Stimulated activated naive CD4-positive, alpha-beta T cell treated with Interleukin-2 at 50 U/mL for 16 hours (primary cell): ENCODE results near the gene WBP2.
"Not testable (repeated sequence)": the region's sequence is repeated elsewhere in the genome, so short reads cannot be mapped to it uniquely, and the experiment has no call there.

ENCODE experiments used
- DNase-seq: peaks from one replicate; lab custom pipeline; 2025; lab: John Stamatoyannopoulos, UW

The WBP2 gene

DNA sequence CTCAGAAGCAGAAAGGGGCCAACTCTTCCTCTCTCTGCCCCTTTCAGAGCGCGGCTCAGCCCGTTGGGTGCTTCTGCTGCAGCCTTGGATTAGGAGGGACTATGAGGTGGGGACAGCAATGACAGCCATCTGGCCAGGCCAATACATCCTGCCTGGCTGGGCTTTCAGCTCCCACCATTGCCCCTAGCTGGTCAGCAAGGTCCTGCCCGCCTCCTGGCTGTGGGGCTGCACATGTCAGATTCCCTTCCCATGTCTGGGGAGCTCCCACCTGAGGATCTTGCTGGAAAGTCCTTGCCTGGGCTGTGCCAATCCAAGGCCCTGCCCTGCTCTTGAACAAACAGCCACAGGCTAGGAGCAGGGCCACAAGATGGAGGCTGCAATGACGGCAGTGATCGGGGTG, 33.3 kb upstream of the WBP2 start:
- no peak for DNase-seq

DNA sequence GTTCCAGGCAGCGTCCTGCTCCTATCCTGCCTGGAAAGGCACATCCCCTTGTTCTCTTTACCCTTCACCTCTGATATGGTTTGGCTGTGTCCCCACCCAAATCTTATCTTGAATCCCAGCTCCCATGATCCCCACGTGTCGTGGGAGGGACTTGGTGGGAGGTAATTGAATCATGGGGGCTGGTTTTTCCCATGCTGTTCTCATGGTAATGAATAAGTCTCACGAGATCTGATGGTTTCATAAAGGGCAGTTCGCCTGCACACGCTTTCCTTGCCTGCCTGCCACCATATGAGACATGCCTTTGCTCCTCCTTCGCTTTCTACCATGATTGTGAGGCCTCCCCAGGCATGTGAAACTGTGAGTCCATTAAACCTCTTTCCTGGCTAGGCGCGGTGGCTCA, 30.7 kb upstream of the WBP2 start:
- not testable (repeated sequence) for DNase-seq

DNA sequence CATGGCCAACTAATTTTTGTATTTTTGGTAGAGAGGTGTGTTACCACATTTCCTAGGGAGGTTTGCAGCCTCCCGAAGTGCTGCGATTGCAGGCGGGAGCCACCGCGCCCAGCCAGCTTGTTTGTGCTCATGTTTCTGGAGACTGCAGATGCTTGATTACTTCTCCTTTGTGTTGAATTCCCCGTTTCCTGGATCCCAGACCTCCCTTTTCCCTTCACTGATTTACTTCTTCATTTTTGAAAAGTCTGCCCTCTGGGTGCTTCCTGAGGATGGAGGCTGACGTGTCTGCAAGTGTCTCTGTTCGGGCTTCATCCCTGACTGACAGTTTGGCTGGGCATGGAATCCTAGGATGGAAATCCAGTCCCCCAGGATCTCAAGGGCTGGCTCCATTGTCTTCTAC, 30.3 kb upstream of the WBP2 start:
- no peak for DNase-seq

DNA sequence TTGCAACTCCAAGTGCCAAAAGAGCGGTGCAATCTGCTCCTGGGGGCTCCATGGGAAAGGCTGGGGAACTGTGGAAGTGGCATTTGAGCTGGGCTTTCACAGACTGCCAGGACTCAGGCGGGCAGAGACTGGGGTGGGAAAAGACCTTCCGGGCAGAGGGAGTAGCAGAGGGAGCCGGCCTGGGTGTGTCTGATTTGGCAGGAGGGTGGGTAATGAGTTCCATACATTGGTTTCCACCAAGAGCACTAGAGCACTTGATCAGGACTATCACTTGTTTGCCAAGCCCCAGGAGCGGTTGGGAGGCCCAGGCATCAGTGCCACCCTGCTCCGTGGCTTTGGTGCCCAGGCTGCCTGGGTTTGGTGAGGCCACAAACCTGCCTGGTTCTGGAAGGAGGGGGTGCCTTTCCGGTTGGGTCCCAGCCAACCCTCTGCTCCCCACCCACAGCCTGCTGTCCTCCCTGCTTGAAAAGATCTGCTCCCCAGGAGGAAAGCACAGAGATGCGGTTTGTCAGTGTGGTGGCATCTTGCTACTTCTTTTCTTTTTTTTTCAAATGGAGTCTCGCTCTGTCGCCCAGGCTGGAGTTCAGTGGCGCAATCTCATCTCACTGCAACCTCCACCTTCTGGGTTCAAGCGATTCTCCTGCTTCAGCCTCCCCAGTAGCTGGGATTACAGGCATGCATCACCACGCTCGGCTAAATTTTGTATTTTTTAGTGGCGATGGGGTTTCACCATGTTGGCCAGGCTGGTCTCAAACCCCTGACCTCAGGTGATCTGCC, 26.7 kb upstream of the WBP2 start:
- DNase-seq = no peak

DNA sequence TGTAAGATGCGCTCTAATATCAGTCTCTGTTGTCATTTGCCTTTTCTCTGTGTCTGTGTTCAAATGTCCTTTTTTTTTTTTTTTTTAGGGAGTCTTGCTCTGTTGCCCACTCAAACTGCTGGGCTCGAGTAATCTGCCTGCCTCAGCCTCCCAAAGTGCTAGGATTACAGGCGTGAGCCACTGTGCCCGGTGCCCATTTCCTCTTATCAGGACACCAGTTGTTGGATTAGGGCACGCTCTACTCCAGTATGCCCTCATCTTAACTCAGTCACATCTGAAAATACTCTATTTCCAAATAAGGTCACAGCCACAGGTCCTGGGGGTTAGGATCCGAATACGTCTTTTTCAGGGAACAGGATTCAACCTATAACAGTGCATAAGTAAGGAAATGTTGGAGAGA, 25.1 kb upstream of the WBP2 start:
- DNase-seq = no peak

DNA sequence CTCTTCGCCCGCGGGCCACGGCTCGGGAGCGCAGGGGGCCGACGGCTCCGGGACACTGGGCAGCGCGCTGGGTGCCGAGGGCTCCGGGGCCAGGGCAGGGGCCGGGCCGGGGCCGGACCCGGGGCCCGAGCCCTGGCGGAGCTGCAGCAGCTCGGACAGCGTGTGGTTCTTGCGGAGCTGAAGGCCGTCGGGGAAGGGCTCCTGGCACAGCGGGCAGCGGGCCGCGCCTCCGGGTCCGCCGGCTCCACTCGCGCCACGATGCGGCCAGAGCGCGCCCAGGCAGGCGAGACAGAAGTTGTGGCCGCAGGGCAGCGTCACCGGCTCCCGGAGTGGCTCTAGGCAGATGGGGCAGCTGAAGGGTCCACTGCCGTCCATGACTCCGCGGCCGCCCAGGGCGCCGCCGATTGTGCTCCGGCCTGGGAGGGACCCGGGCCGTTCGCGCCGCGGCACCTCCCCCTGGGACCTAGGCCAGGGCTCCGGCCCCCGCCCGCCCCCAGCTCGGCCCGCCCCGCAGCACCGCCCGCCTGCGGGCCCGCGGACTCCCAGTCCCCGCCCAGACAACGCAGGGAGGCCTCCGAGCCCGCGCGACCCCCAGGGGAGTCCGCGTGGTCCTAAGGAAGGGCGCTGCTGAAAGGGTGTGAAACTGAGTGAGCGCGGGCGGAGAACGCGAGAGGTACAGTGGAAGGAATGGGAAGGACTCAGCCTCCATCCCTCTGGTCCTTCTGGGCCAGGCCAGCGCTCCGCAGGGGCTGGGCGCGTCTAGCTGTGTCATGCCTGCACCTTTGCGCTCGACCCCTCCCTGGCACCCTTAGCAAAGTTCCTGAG, 23.3 kb upstream of the WBP2 start, which contains the start of gene TRIM47:
TRIM47 (minus strand) TSS at position 408 of the 825 bp plus-strand sequence; CDS start at position 375, 33 bp downstream.
- no peak for DNase-seq

DNA sequence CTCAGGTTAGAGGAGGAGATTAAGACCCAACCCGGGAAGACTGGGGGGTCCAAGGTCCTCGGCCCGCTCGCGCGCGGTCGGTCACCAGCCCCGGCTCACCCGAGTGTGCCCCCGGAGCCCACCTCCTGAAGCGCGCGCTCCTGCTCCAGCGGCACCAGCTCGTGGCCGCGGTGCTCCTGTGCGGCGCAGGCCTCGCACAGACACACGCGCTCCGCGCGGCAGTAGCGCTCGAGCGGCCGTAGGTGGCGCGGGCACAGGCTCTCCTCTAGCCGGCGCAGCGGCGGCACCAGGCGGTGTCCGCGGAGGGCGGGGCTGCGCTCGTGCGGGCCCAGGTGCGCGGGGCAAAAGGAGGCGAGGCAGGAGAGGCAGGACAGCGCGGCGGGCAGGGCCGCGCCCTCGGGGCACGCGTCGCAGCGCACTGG, 22.6 kb upstream of the WBP2 start:
- DNase-seq = peak; percentile 69

DNA sequence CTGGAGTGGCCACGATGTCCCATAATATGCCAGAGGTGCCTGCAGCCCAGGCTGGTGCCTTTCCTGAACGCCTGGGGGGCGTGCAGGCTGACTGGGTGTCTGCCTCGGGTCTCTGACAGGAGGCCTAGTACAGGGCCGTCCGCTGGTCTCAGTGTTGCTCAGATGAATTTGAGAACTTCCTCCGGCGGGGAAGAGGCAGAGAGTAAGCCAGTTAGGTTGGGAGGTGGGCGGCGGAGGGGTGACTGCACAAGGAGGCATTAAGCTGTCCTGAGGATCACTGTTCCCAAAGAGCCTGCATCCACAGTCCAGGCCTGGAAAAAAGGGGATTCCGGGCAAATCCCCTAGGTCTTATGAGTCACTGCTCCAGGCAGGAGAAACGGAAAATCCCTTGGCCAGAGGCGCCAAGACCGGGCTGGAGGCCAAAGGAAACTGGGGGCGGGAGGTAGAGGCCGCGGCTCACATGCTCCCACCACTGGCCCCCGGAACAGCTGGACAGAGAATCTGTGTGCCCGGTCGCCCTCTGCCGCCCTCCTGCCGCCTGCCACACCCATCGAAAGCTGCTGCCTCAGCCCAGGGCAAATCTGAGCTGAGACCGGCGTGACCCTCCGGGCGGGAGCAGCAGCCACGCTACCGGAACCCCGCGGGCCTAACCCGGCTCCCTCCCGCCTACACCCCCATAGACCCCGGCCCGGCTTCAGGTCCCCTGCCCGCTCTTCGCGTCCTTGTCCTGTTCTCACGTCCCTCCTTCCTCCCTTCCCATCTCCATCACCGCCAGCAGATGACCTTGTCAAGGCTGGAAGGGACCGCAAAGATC, 22.0 kb upstream of the WBP2 start:
- peak; percentile 24 for DNase-seq

DNA sequence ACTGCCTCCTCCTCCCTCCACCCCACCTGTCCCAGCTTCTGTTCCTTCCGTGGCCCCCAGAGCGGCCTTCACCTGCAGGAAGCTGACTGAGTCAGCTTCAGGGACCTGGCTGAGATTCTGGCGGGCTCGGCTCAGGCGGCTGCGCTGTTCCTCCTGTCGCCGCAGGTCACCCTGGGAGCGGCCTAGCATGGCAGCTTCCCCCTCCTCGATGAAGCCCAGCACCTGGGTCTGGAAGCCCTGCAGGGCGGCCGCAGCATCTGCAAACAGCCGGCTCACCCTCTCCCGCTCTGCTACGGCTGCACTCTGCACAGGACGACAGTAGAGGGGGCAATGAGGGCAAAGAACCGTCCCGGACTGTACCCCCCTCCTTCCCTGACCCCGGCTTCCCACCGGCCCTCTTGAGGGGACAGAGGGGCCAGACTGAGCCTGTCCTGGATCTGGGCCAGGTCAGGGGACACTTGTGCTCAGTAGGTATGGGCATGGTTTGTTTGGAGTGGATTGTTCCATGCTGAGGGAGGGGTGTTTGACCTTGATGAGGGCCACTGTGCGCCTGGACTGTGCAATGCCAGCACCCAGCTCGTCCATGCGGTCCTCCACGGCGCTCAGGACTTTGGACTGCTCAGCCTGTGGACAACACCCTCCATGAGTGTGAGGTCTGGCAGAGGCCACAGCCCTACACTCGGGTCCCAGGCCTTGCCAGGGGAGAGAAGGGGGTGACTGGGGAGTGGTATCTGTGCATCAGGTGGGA, 21.2 kb upstream of the WBP2 start:
- DNase-seq = peak; percentile 62

DNA sequence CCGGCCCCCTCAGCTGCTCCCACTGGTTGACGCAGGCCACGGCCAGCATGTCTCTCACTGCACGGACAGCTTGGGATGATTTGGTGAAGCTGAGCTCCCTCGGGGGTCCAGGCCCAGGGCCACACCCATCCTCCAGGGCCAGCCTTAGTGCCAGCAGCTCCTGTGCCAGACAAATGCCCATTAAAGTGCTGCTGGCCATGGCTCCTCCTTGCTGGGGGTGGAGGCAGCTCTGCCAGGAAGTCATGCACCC, 20.7 kb upstream of the WBP2 start:
- no peak for DNase-seq

DNA sequence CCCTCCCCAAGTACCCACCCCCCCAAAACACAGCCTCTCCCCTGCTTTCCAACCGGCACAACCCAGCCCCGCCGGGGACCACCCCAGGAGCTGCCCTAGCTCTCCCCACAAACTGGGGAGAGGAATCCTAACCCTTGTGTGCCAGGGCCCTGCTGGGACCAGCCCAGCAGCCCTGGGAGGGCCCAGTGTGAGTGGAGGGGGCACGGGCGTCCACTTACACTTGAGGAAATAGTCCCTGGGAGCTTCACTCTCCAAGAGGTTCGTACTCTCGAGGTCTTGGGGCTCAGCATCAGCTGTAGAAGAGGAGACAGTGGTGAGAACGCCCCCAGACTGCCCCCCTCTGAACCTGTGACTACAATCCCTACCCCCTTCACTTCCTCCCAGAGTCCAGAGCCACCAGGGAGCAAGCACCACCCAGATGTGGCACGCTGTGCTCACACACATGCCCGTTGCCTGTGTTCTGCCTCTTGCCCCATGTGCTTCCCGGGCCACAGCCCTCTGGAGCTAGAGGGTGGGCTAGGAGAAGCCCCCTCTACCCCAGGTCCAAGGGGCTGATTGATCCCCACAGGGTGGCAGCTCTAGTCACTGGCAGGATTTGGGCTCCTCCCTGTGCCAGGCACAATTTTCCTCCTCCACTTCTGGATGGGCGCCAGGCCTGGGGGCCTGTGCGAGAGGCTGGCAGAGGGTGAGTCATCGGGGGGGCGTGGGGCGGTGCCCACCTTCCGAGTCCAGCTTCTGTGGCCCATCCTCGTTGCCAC, 20.2 kb upstream of the WBP2 start:
- no peak for DNase-seq

DNA sequence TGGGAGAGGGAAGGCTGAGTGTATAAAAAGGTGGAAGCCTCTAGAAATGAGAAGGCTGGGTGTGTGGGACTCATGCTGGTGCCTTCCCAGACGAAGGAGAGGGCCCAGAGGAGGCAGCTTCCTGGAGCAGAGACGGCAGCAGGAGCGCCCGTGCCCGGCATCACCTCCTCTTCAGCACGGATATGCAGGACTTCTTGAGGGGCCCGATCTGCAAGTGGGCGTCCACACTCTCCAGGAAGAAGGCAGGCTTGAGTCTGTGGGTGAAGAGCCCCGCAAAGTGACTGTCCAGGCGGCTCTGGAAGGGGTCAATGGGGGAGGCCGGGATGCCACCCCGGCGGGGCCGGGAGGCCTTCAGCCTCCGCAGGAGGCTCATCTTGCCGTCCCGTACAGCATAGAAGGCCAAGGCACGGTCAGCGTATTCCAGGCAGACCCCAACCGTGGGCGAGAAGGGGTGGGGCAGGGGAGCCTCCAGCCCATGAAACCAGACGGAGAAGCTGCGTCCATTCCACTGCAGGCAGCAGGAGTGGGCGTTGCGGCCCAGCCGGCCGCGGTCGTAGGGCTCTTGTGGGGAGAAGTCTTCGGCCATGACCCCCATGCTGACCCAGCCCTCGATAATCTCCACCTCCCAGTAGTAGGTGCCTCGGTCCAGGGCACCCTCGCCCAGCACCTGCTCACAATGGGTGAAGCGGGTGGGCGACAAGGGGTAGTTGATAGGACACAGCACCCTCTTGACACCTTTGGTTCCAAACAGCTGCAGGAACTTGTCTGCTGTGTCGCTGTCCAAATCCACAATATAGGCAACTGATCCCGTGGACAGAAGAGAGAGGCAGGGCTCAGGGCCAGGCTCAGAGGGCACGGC, 19.4 kb upstream of the WBP2 start:
- no peak for DNase-seq

DNA sequence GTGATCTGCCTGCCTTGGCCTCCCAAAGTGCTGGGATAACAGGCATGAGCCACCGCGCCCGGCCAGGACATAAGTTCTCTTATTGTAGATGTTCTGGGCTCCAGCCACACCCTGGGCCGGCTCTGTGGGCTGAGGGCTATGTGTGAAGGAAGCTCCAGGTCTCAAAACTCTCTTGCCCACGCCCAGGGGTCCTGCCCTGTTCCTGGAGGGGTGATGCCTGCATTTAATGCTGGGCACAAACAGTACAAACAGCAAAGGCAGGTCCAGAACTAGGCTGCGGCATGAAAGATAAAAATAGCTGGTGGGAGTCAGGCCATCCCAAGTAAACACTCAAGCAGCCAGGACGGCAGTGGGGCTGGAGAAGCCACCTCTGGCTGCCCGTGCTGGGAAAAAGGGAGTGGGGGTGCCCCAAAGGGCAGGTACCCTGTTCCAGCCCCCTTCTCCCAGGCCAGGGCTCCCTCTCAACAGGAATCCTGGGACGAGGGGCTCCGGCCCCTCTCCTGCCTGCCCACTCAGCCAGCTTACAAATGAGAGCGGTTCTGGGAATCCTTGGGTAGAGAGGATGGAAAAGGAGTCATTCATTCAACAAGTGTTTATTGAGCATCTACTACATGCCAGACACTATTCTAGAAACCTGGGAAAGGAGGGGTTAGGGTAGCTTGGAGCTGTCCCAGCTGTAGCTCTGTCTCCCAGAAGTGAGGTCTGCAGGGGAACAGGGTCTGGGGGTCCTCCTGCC, 18.6 kb upstream of the WBP2 start:
- no peak for DNase-seq

DNA sequence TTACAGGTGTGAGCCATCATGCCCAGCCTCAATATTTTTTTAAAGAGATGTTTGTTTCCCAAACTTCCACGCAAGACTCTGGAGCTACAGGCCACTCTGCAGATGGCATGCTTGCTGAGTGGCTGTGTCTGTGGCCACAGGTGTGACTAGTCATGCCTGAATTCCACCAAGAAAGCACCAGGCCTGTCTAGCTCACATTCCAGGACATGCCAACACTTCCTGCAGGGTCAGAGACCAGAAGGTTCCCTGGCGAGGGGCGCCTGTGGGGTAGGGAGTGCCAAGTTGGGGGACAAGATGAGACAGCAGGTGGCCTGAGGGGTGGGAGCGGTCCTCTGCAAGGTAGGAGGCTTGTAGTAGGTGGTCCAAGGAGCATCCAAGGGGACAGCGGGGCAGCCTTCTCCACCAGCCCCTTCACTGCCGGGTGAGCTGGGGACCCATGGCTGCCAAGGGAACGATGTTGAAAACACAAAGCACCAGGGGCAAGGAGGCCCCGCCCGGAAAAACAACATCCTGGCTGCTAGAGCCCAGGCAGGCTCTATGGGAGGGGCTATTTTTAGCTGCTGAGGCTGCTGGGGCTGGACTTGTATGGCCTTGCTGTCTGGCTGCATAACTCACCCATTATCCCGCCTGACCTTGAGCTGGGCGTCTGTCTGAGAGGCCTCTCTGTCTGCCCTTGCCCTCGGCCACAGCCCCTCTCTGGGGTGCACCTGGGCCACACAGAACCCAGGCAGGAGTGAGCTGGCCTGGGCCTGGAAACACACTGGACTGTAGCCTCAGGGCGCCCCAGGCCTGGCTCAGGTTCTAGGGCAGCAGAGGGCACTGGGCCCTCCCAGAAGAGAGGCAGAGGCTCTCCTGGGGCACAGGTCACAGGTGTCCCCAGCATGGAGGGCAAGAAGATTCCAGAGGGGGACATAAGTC, 17.6 kb upstream of the WBP2 start:
- peak; percentile 43 for DNase-seq

DNA sequence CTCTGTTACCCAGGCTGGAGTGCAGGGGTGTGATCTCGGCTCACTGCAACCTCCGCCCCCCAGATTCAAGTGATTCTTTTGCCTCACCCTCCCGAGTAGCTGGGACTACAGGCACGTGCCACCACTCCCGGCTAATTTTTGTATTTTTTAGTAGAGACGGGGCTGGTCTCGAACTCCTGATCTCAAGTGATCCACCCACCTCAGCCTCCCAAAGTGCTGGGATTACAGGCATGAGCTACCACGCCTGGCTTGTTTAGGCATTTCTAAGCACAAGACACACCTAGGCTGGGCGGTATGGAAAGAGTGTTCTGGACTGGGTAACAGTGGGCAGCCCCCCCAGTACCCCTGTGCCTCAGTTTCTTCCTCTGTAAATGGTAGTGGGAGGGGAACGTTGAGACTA, 15.1 kb upstream of the WBP2 start:
- not testable (repeated sequence) for DNase-seq

DNA sequence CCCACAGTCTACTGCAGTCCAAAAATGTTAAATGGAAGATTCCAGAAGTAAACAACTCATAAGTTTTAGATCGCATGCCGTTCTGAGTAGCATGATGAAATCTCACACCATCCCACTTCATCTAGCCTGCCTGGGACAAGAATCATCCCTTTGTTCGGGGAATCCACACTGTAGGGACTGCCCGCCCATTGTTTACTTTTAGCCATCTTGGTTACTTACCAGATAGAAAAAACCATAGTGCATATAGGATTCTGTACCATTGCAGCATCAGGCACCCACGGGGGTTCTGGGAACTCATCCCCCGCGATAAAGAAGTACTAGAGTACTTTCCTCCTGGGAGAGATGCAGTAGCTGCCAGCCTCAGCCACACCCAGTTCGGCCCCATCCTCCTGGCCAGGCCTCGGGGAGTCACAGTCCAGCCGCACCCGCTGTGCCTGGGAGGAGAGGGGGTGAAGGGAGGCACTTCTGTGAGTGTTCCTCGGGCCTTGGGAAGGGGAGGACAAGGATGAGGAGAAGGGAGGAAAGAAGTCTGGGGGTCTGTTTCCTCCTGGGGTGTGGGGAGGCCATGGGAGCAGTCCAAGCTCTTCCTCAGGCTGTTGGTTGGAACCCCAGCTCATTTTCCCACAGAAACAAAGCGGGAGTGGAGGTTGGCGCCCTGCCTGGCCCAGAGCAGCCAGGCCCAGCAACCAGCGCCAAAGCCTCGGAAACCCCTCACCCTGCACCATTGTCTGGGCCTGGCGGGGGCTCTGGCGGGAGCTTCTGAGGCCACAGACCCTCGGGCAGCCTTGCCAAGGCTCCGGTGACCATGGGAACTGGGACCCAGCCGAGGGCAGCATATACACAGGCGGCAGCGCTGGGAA, 14.4 kb upstream of the WBP2 start:
- no peak for DNase-seq

DNA sequence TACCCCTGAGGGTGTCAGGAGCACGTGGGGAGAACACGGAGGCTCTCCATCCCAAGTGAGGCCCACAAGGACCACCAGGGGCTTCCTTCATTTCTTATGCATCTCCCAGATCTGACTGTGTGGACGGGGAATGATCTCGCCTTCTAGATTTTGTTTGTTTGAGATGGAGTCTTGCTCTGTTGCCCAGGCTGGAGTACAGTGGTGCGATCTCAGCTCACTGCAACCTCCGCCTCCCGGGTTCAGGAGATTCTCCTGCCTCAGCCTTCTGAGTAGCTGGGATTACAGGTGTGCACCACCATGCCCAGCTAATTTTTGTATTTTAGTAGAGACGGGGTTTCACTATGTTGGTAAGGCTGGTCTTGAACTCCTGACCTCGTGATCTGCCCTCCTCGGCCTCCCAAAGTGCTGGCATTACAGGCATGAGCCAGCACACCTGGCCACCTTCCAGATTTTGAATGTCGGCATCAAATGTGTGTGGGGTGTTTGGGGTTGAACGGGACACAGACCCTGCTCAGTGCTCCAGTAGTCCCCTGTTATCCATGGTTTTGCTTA, 13.7 kb upstream of the WBP2 start:
- not testable (repeated sequence) for DNase-seq
